ENCODE measurements around the gene PNN. TPM values are rescaled to one million over a fixed set of nuclear protein-coding genes. Genes with fewer than 3 reads are reported as not detected.
"Not testable (repeated sequence)": the region's sequence is repeated elsewhere in the genome, so short reads cannot be mapped to it uniquely, and the experiment has no call there.

Gene PNN
- total RNA-seq, 1 experiment from 2014 or later = 167 TPM

GRCh38 chr14:39219075-39219499 lies 44.0 kb downstream of the PNN start:
- H3K4me3 Mint-ChIP-seq = no peak overlapping the region
- H3T11ph ChIP-seq (ENCODE audit: low read length) = no peak overlapping the region
- H3K4me1 Mint-ChIP-seq = peaks cover 6 to 8% of the 10 kb centered on the region in 2 experiments; a peak in 3 of 4 replicates

DNA sequence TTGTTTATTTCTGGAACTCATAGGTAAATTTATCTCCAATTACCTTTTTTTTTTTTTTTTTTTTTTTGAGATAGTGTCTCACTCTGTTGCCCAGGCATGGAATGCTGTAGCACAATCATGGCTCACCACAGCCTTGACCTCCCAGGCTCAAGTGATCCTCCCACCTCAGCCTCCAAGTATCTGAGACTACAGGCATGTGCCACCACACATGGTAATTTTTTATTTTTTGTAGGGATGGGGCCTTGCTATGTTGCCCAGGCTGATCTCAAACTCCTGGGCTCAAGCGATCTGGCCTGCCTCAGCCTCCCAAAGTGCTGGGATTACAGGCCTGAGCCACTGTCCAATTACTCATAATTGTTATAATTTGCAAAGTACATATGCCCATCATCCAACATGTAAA lies 45.4 kb downstream of the PNN start:
- H3K4me1 Mint-ChIP-seq; H2AK5ac ChIP-seq (ENCODE audit: insufficient read length, low read length); H2AFZ ChIP-seq (ENCODE audit: low read length): not testable (repeated sequence)

More at GRCh38 chr14:39219075-39219499, 44.0 kb downstream of the PNN start:
- H3K14ac ChIP-seq (ENCODE audit: insufficient read depth, low read length) = no peak overlapping the region
- WGBS (ENCODE audit: extremely low coverage, insufficient read length, low lambda C conversion rate) = no CpG with 5 or more reads among the region's 3 CpGs
- H3K4me2 ChIP-seq (ENCODE audit: insufficient read depth, insufficient read length, low read length) = no peak overlapping the region
- DNase-seq = no peak
- no peak overlapping the region for H4K5ac ChIP-seq (ENCODE audit: insufficient read length, low read depth, low read length)
- no peak overlapping the region for H3K4ac ChIP-seq (ENCODE audit: low read depth, low read length)
- TF ChIP-seq, protein P1, sequence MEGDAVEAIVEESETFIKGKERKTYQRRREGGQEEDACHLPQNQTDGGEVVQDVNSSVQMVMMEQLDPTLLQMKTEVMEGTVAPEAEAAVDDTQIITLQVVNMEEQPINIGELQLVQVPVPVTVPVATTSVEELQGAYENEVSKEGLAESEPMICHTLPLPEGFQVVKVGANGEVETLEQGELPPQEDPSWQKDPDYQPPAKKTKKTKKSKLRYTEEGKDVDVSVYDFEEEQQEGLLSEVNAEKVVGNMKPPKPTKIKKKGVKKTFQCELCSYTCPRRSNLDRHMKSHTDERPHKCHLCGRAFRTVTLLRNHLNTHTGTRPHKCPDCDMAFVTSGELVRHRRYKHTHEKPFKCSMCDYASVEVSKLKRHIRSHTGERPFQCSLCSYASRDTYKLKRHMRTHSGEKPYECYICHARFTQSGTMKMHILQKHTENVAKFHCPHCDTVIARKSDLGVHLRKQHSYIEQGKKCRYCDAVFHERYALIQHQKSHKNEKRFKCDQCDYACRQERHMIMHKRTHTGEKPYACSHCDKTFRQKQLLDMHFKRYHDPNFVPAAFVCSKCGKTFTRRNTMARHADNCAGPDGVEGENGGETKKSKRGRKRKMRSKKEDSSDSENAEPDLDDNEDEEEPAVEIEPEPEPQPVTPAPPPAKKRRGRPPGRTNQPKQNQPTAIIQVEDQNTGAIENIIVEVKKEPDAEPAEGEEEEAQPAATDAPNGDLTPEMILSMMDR (conservative IDR thresholded peaks at IDR 0.05) = no peak
- H3K9me3 ChIP-seq (ENCODE audit: control insufficient read depth, low read depth, low read length) = no peaks in the 10 kb centered on the region
- Mint-ChIP-seq H3K27me3 (ENCODE audit: low read depth) (no peaks in the 10 kb centered on the region), H3K36me3 (ENCODE audit: insufficient read depth in 1 of 3, low read depth in 3 of 3) (no peaks in the 10 kb centered on the region), H3K9me3 (no peaks in the 10 kb centered on the region), H3K27ac (no peak overlapping the region)
- no peak overlapping the region for H4K8ac ChIP-seq (replicated peaks; ENCODE audit: insufficient read length, low read depth, low read length)
- H3K4me1 ChIP-seq (ENCODE audit: insufficient read depth, low read length) = no peaks in the 10 kb centered on the region; the same call in 1 of the 2 replicates
- H2BK20ac ChIP-seq (ENCODE audit: low read depth, low read length, poor library complexity, severe bottlenecking) = no peak overlapping the region
- no peak overlapping the region for H2BK15ac ChIP-seq (ENCODE audit: low read depth, low read length)
- no peak overlapping the region for H2BK12ac ChIP-seq (ENCODE audit: insufficient read length, low read depth, low read length)
- no peak overlapping the region for H2BK120ac ChIP-seq (ENCODE audit: low read depth, low read length, poor library complexity, severe bottlenecking)
- H2AFZ ChIP-seq (ENCODE audit: low read length) = no peak overlapping the region
- no peak overlapping the region for H3K23ac ChIP-seq (ENCODE audit: insufficient read length, low read depth, low read length)
- H4K91ac ChIP-seq (ENCODE audit: insufficient read length, low read depth, low read length) = no peak overlapping the region
- H3K56ac ChIP-seq (ENCODE audit: insufficient read length, low read depth, low read length) = no peak overlapping the region
- no peaks in the 10 kb centered on the region for H3K27me3 ChIP-seq (ENCODE audit: insufficient read depth, low read length)
- H2BK5ac ChIP-seq (ENCODE audit: insufficient read length, low read length) = no peak overlapping the region
- H2AK5ac ChIP-seq (ENCODE audit: insufficient read length, low read length) = no peak overlapping the region
- H3K79me1 ChIP-seq (ENCODE audit: insufficient read depth, low read depth, low read length, poor library complexity, severe bottlenecking) = no peaks in the 10 kb centered on the region
- no peaks in the 10 kb centered on the region for H4K20me1 ChIP-seq (ENCODE audit: control insufficient read depth, insufficient read depth, insufficient read length)
- no peak overlapping the region for H3K18ac ChIP-seq (ENCODE audit: insufficient read length, low read depth, low read length)
- H3K23me2 ChIP-seq (ENCODE audit: insufficient read length, low read depth, low read length, poor library complexity, severe bottlenecking) = no peaks in the 10 kb centered on the region
- H3K79me2 ChIP-seq (ENCODE audit: insufficient read depth, low read length) = no peaks in the 10 kb centered on the region
- H3K27ac ChIP-seq (ENCODE audit: insufficient read length, low read depth, low read length) = no peak overlapping the region
- H3K9ac ChIP-seq (ENCODE audit: extremely low read depth, insufficient read length, low read length) = no peak overlapping the region

More for the DNA sequence above, 45.4 kb downstream of the PNN start:
- H3K27me3 ChIP-seq (ENCODE audit: insufficient read depth, low read length); H3K4me2 ChIP-seq (ENCODE audit: insufficient read depth, insufficient read length, low read length); H3K4me1 ChIP-seq (ENCODE audit: insufficient read depth, low read length); H4K5ac ChIP-seq (ENCODE audit: insufficient read length, low read depth, low read length); H3K27me3 Mint-ChIP-seq (ENCODE audit: low read depth); H3K56ac ChIP-seq (ENCODE audit: insufficient read length, low read depth, low read length); H3K23me2 ChIP-seq (ENCODE audit: insufficient read length, low read depth, low read length, poor library complexity, severe bottlenecking); H2BK20ac ChIP-seq (ENCODE audit: low read depth, low read length, poor library complexity, severe bottlenecking); H4K8ac ChIP-seq (replicated peaks; ENCODE audit: insufficient read length, low read depth, low read length); H3K14ac ChIP-seq (ENCODE audit: insufficient read depth, low read length); H2BK12ac ChIP-seq (ENCODE audit: insufficient read length, low read depth, low read length); H3K27ac Mint-ChIP-seq; H3K4ac ChIP-seq (ENCODE audit: low read depth, low read length); H4K91ac ChIP-seq (ENCODE audit: insufficient read length, low read depth, low read length); H3K79me1 ChIP-seq (ENCODE audit: insufficient read depth, low read depth, low read length, poor library complexity, severe bottlenecking); H3K4me3 Mint-ChIP-seq; H3K9me3 ChIP-seq (ENCODE audit: control insufficient read depth, low read depth, low read length); H2BK15ac ChIP-seq (ENCODE audit: low read depth, low read length); H3K79me2 ChIP-seq (ENCODE audit: insufficient read depth, low read length); H3T11ph ChIP-seq (ENCODE audit: low read length); H3K36me3 Mint-ChIP-seq (ENCODE audit: insufficient read depth in 1 of 3, low read depth in 3 of 3); H3K23ac ChIP-seq (ENCODE audit: insufficient read length, low read depth, low read length); DNase-seq; H2BK5ac ChIP-seq (ENCODE audit: insufficient read length, low read length); H4K20me1 ChIP-seq (ENCODE audit: control insufficient read depth, insufficient read depth, insufficient read length); H2BK120ac ChIP-seq (ENCODE audit: low read depth, low read length, poor library complexity, severe bottlenecking); H3K27ac ChIP-seq (ENCODE audit: insufficient read length, low read depth, low read length); H3K9me3 Mint-ChIP-seq; H3K9ac ChIP-seq (ENCODE audit: extremely low read depth, insufficient read length, low read length); H3K18ac ChIP-seq (ENCODE audit: insufficient read length, low read depth, low read length): not testable (repeated sequence)
- WGBS (ENCODE audit: extremely low coverage, insufficient read length, low lambda C conversion rate) = no CpG with 5 or more reads among the region's 1 CpG

Data from H9 (cell line).